HG02642 (cell line): Measurements from ENCODE around the gene PAQR3.
"Not testable (repeated sequence)": the region's sequence is repeated elsewhere in the genome, so short reads cannot be mapped to it uniquely, and the experiment has no call there.

ENCODE experiments used
- ATAC-seq: cut with Tn5 transposase; IDR thresholded peaks from one replicate; pipeline ENCODE4 v1.9.1; 2021; ENCODE audit warnings: mild to moderate bottlenecking; ENCODE audit not compliant: unreplicated experiment, poor library complexity

PAQR3 gene

GRCh38 chr4:78930016-78930629 lies 9.1 kb downstream of the PAQR3 start:
- no peak for ATAC-seq

- ATAC-seq = no peak
These were observed 10.4 kb downstream of the PAQR3 start for GRCh38 chr4:78928835-78929234.

- no peak for ATAC-seq
These were observed 12.4 kb downstream of the PAQR3 start for GRCh38 chr4:78926826-78927225.

- no peak for ATAC-seq
These were observed 15.6 kb downstream of the PAQR3 start for GRCh38 chr4:78923464-78924312.

GRCh38 chr4:78922207-78922606 lies 17.0 kb downstream of the PAQR3 start:
- no peak for ATAC-seq

GRCh38 chr4:78910612-78911011 lies 28.6 kb downstream of the PAQR3 start:
- no peak for ATAC-seq

GRCh38 chr4:78908974-78909373 lies 30.3 kb downstream of the PAQR3 start:
- not testable (repeated sequence) for ATAC-seq

GRCh38 chr4:78907638-78908037 lies 31.6 kb downstream of the PAQR3 start:
- no peak for ATAC-seq

- ATAC-seq = no peak
These were observed 35.1 kb downstream of the PAQR3 start for GRCh38 chr4:78904143-78904542.

- no peak for ATAC-seq
These were observed 36.9 kb downstream of the PAQR3 start for GRCh38 chr4:78902298-78902697.

- no peak for ATAC-seq
These were observed 37.4 kb downstream of the PAQR3 start for GRCh38 chr4:78901882-78902281.

GRCh38 chr4:78899302-78899701 lies 39.9 kb downstream of the PAQR3 start:
- no peak for ATAC-seq

- ATAC-seq = no peak
These were observed 49.3 kb downstream of the PAQR3 start for GRCh38 chr4:78889955-78890354.

- no peak for ATAC-seq
These were observed 53.6 kb downstream of the PAQR3 start for GRCh38 chr4:78885598-78885997.

GRCh38 chr4:78880874-78881492 lies 58.3 kb downstream of the PAQR3 start:
- ATAC-seq = no peak

- no peak for ATAC-seq
These were observed 61.2 kb downstream of the PAQR3 start for GRCh38 chr4:78878031-78878430.

GRCh38 chr4:78876568-78877320 lies 62.5 kb downstream of the PAQR3 start:
- ATAC-seq = no peak

GRCh38 chr4:78870056-78870455 lies 69.2 kb downstream of the PAQR3 start:
- ATAC-seq = no peak

GRCh38 chr4:78868712-78869111 lies 70.5 kb downstream of the PAQR3 start:
- ATAC-seq = not testable (repeated sequence)

- ATAC-seq = no peak
These were observed 73.8 kb downstream of the PAQR3 start for GRCh38 chr4:78865451-78865850.
